Stimulated activated CD4-positive, alpha-beta T cell treated with anti-CD3 and anti-CD28 coated beads, Interleukin-12 subunit alpha, Interleukin-12 subunit beta, amount 100 ng/mL, for 4 hours (primary cell): ENCODE data around the gene FLNB.
A peak's percentile ranks its signal among the peaks of the same experiment; 100 is the strongest.

ENCODE experiments used
- DNase-seq: peaks from one replicate; pipeline ENCODE4 v3.0.0-alpha.2; 2020

FLNB gene

DNA sequence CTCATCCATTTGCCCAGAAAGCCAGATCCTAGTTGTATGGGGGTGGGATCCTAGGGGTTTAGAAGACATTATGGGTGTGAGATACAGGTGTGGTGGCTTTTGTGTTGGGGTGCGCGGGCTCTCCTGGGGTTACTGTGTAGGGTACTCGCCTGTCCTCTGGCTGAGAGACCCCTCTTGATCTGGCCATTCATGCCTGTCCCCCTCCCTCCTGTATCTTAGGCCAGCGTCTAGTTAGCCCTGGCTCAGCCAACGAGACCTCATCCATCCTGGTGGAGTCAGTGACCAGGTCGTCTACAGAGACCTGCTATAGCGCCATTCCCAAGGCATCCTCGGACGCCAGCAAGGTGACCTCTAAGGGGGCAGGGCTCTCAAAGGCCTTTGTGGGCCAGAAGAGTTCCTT, 161.1 kb downstream of the FLNB start:
- DNase-seq = no peak

DNA sequence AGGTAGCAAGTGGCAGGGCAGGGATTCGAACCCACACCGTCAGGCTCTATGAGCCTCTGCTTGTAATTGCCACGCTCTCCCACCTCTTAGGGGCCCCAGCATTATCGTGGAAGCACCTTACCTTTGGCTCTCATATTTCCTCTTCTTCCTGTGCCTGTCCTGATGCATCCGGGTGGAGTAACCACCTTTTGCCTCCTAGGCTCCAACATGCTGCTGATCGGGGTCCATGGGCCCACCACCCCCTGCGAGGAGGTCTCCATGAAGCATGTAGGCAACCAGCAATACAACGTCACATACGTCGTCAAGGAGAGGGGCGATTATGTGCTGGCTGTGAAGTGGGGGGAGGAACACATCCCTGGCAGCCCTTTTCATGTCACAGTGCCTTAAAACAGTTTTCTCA, 162.2 kb downstream of the FLNB start:
- no peak for DNase-seq

DNA sequence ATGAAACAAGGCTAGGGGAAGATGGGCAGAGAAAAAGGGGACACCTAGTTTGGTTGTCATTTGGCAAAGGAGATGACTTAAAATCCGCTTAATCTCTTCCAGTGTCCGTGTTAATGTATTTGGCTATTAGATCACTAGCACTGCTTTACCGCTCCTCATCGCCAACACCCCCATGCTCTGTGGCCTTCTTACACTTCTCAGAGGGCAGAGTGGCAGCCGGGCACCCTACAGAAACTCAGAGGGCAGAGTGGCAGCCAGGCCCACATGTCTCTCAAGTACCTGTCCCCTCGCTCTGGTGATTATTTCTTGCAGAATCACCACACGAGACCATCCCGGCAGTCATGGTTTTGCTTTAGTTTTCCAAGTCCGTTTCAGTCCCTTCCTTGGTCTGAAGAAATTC, 162.9 kb downstream of the FLNB start:
- no peak for DNase-seq

DNA sequence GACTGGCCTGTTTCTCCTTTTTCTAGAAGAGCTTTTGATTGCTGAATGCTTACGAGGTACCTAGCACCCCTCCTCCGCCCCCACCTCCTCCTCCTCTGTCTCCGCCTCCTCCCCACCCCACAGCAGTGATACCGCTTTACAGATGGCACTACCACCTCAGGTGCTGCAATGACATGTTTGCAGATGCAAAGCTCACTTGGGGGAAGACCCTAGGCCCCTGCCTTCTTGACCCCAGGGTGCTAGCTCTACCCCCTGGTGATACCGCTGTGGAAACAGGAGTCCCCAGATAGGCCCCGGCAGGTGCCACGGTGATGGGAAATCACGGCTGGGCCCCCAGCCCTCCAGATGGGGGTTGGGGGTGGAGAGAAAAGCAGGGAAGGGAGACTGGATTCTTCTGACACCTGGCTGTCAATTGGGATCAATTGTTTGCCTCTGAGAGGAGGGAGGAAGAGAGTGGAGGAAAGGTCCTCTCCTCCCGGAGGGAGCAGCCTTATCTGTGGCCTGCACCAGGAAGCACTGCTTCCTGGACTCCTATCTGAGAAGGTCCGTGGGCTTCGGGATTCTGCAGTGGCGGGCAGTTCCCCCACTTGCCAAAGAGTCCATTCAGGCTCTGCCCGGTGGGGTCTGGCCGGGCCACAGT, 164.9 kb downstream of the FLNB start:
- DNase-seq = no peak

DNA sequence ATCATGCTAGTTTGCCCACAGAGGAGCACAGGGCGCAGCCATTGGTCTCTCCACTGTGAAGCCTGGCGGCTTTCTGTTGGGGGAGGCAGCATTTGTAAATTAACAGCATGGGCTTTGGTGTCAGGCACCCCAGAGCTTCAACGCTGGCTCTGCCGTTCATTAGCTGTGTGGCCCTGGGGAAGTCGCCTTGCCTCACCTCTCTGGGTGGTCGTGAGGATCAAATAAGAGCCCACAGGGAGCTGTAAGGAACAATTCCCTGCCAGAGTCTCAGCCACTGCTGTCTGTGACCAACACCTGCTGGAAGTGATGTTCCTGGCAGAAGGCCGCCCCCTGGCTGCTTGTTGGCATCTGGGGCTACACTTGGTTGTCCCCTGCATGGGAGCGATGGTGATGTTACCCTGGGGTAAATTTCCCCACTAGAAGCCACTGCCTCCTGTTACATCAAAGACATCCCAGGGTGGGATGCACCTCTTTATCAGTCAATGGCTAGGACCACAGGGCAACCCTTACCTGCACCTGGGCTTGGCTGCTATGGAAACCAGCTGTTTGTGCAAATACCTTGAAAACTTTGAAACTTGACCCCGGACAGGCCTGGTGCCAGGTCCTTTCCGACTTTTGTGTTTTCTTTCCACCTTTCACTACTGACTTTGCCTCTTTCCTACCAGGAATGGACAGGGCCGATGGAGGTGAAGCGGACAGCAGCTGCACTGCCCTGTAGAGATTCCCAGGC, 165.6 kb downstream of the FLNB start:
- peak; percentile 15 for DNase-seq

DNA sequence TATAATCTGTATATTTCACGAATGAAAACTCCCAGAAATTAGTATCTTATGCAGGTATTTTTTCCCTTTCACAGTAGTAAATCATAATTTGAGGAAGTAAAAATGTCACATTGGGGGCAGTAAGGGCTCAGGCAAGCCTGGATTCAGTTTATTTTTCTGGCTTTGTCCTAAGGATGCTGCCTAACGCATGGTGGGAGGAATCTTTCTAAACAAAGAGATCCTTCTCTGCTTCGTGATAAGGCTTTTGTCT, 166.9 kb downstream of the FLNB start:
- no peak for DNase-seq

DNA sequence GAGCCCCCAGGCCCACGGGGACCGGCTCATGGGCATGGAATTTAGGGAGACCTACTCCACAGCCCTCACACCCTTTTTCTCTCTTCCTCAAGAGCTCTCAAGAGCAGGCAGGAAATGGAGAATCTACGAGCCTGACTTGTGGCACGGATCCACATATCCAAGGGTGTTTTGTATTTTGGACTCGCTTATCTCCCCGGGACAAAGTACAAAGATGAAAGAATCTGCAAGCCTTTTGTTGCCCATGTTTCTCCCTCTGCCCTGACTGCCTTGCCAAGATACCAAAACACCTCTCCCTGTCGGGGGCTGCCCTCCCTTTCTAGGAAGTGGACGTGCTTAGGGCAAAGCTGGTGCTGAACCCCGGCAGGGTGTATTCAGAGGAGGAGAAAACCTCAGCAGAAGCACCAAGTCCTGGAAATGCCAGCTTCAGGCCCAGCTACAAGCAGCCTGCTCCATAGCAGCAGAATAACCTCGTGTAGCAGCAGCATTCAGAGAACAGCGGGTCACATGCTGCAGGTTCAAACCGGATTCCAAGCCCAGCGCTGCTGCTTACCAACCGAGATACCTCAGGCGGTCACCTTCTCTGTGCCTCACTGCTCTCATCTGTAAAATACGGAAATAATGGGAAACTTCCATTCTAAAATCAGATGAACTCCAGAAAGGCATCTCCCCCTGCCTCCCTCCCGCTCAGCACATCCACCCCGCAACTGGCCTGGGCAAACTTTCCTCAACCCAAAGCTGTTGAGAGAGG, 167.4 kb downstream of the FLNB start:
- no peak for DNase-seq

DNA sequence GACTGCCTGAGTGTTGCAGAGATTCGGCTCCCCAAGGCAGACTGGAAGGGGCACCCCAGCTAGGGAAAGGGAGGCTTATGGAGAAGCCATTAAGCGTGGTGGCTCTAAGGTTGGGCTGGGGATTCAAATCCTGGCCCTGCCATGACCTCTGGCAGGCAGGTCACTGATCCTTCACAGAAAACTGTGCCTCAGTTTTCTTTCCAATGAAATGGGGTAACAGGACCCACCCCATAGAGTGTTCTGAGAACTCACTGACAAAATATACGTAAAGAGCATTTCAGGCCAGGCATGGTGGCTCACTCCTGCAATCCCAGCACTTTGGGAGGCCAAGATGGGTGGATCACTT, 167.9 kb downstream of the FLNB start:
- no peak for DNase-seq

DNA sequence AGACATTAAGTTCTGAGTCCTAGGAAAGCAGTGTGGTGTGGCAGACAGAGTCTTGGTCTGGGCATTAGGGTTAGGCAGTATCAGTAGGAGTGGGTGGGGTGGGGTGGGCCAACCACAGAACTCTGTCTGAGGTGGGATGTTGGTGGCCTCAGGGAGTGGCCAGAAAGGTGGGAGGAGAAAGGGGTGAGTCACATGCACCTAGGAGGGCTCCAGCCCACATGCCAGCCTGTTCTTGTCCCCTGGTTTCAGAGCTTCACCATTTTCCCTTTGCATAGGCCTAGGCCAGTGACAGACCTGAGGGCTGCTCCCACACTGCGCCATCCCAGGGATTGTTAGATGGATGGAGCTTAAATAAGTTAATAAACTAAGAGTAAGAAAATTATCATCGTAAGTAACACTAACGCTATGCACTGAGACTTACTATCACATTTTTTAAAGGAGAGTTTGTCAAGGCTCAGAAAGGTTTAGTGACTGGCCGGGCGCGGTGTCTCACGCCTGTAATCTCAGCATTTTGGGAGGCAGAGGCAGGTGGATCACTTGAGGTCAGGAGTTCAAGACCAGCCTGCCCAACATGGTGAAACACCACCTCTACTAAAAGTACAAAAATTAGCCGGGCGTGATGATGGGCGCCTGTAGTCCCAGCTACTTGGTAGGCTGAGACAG, 168.7 kb downstream of the FLNB start:
- DNase-seq = no peak

DNA sequence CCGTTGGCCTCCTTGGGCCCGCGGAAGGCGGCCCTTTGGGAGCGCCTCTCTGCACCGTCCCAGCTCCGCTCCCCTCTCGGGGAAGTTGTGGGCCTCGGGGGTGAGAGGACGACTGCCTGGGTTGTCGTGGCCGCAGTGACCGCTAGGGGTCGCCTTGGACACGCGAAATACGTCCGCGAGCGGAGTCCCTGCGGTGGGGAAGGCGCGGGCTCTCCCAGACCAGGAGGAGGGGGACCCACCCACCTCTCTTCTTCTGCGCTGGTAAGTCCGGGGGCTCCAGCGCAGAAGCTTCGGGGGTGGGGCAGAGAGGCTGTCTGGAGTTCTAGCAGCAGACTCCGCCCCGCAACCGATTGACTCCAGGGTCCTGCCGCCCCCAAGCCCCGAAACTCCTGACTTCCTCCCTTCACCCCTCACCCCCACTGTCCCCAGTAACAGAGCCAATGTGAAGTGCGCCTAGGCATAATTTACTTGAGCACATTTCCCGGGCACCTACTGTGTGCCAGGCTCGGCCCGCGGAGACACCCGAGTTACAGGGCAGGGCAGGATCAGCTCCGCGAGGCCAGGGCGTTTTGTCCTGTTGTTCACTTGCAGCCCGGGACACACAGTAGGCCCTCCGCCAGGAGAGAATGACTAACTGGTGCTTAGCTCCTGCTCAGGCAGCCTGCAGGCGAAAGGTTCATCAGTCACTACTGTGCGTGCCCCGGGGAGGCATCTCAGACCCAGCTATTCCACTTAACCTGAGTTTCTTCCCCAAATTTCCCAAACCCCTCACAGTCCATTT, 169.7 kb downstream of the FLNB start:
- peak; percentile 91 for DNase-seq

DNA sequence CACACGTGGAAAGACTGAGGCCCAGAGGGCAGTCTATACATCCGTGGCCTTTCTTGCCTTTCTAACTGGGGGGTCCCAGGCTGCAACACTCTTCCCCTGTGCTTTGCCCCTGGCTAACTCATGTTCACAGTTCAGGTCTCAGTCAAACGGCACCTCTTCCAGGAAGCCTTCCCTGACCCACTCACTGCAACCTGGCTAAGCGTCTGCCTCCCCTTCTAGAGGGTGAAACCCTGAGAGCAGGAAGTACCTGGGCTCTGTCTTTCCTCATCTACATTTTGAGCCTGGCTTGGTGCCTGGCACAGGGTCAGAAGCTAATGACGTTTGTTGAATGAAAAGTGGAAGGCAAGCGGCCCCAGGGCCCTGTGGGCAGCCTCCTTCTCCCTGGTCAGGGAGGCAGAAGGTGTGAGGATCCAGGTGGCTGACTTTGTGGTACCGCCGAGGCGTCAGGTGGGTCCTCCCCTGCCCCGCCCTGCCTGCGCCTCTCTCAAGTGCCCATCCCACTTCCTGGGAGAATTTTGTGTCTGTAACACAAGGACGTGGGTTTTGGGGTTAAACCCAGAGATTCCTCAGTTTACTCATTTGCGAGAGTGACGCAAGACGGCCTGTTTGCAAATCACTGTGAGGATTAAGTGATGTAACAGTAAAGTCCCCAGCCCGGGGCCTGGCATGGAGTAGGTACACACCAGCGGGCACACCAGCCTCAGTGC, 170.5 kb downstream of the FLNB start:
- DNase-seq = no peak

DNA sequence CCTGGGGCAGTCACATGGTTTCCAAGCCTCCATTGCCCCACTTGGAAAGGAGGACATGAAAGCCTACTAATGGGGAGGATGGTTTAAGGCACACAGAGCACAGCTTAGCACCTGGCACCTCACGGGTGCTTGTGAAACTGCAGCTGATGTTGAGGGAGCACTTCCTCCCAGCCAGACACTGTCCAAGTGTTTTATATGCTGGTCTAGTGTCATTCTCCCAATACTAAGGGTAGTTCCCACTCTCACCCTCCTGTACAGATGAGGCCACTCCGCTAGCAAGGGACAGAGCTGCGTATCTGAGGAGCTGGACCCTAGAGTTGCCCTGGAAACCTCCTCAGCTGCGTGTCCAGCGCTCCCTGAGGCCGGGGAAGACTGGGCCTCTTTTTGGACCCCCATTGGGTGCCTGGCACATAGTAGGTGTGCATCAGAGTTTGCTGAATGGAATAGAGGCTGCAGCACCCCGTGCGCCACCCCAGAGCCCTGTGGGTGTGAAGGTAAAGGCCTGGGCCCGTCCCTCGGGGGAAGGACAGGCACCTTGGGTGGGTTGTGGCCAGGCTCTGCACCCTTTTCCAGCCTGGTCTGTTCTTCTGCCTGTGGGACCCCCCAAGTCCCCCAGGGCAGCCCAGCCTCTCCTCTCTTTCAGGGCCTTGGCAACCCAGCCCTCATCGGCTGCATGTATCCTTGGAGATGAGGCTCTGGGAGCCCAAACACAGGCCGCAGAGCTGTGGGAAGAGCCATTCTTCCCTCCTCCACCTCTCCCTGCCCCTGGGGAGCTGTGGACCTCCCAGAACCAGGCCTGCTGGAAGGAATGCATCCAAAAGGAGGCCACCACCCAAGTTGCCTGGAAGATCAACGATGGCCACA, 171.2 kb downstream of the FLNB start:
- no peak for DNase-seq

DNA sequence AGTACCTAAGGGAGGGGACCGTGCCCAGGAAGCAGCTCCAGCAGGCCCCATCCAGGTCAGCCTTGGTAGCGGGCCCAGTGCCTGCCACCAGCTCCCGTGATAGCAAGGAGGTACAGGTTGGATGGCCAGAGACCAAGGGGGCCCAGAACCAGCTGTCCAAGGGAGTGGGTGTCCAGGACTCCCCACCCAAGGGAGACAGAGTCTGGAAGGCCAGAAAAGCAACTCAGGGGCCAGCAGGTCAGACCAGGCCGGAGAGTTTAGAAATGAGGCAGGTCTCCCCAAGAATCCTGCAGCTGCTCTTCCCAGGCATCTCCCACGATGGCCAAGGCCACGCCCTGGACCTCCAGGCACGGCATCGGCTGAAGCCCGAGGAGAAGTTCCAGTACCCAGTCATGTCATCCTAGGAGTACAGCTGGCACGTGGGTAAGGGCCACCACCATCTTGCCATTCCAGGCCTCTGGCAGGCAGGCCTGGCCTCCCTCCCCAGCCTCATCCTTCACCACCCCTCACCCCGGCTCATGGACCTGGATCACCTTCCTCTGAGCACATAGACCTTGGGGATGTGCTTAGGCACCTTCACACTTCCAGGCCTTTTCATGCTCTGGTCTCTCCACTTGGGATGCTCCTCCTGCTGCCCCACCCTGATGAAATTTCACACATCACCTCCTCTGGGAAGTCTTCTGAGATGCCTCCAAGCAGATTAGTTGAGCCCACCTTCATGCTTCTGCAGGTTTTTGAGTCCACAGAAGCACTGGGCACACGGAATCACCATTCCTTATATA, 172.1 kb downstream of the FLNB start:
- DNase-seq = no peak

DNA sequence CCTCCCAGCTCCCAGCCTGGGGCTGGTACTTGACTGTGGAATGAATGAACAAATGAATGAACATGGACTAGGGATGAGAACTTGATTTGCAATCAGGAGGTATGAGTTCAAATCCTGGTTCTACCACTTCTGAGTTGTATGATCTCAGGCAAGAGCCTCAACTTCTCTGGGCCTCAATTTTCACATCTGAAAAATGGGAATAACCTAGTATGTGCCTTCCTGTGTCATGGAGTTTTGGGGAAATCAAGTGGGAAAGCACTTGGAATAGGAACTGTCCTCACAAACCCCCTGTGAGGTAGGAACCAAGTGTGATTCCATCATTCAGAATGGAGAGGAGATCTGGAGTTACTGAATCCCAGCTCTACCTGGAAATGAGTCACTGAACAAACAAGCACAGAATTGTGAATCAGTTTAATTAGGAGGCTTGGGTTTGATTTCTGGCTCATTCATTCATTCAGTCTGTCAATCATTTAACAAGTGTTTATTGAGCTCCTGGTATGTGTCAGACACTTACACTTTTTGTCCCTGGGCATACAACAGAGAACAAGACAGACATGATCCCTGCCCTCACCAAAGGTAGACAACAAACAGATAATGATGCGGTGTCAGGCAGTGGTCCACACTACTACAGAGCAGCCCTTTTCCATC, 172.8 kb downstream of the FLNB start:
- DNase-seq = no peak

DNA sequence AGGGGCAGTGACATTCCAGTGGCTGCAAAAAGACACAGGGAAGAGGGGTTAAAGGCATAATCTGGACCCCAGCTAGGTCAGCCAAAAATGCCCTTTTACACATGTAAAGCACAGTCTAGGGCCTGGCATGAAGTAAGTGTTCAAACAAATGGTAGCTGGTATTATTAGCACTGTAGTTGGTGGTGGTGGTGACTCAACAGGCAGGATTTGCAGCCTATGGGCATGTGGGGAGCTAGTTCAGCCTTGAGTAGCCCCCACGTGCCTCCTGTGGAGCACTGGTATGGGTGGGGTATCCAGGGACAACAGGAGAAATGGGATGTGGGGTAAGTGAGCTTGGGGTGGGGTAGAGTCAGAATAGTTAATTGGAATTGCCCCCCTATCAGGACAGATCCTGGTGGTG, 175.0 kb downstream of the FLNB start:
- no peak for DNase-seq

DNA sequence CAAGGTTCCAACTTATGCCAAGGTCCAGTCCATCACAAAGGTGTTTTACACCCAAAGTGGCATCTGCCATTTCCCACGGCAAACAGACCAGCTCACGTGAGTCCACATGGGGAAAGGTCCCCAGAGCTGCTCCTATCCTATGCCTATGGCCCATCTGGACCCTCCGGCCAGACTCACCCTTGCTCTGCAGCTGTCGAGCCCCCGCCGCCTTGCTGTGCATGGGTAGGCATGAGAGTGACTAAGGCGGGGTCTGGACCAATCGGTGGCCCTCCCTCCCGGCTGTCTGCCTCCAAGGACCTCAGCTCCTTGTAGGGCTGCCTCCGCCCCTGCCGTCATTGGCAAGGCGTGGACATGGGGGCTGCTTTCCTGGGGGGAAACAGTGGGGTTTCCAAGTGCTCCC, 175.7 kb downstream of the FLNB start:
- no peak for DNase-seq

DNA sequence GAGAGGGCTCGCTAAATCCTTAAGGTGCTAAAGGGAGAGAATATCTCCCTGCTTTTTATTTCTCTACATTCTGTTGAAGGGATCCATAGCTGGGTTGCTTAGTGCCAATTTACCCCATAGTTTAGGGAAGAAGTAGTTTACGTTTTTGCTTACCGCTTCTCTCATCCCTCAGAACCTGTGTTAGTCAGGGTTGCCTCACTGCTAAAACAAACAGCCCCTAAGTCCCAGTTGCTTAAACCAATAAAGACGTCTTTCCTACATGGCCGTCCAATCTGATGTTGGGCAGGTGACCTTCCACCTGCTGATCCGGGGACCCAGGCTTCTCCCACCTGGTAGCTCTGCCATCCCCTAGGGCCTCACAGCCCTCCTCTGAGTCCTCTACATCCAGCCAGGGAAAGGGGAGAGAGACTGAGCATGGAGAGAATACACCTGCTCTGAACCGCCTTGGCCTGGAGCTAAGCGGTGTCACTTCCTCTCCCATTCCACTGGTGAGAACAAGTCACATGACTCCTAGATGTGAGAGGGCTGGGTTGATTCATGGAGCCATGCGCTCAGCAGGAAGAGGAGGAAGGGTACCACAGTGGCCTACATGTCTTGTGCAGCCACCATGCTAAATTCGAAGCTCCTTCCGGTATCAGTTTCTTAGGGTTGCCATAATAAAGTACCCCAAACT, 176.2 kb downstream of the FLNB start:
- DNase-seq = no peak

DNA sequence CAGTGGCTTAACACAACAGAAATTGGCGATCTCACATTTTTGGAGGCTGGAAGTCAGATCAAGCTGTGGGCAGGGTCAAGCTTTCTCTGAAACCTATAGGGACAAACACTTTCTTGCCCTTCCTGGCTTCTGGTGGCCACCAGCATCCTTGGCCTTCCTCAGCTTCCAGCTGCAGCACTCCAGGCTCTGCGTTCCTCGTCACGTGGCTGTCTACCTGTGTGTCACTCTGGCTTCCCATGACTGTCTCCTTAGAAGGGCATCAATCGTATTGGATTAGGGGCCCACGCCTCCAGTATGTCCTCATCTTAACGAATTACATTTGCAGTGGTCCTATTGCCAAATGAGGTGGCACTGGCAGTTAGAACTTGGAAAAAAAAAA, 176.7 kb downstream of the FLNB start:
- DNase-seq = no peak

DNA sequence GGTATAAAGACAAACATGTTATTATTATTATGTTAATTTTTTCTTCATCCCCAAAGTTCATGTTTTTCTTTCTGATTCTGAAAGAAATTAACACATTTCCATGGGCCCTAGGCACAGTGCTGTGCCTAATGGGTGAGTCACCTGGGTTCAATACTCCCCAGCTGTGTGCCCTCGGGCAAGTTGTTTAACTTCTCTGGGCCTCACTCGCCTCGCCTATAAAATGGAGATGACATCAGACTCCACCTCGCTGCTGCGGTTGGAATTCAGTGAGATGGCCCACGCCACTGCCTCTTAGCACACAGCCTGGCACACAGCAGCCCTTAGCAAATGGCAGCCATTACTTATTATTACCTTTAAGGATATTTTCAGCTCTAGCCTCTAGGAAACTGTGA, 179.9 kb downstream of the FLNB start:
- DNase-seq = no peak
